Measurements from ENCODE around the gene DGKK. TPM values are rescaled to one million over a fixed set of nuclear protein-coding genes. Genes with fewer than 3 reads are reported as not detected.

The DGKK gene
- polyA plus RNA-seq, 1 donor (not counting 4 experiments of a cell fraction or from before 2014, with no cell fraction given), result not detected

- no peak overlapping the region for H2AFZ ChIP-seq (ENCODE audit: control insufficient read depth, low read length)
- H3K79me2 ChIP-seq (ENCODE audit: control insufficient read depth, insufficient read depth, low read length), result no peaks in the 10 kb centered on the region
- FAIRE-seq (no peak), DNase-seq (ENCODE audit: low read depth, low spot score) (no peak)
- no peaks in the 10 kb centered on the region for H4K20me1 ChIP-seq (ENCODE audit: control insufficient read depth, extremely low read depth, insufficient read depth, low read length)
- no peaks in the 10 kb centered on the region for H3K9me3 ChIP-seq (ENCODE audit: control insufficient read depth, low read depth, low read length)
- no peak for TF ChIP-seq EZH2 (IDR thresholded peaks at IDR 0.05; ENCODE audit: low read length)
- no peak for TF ChIP-seq CTCF (optimal IDR thresholded peaks at IDR 0.05 in 1 of 3, IDR thresholded peaks at IDR 0.05 in 1 of 3, conservative IDR thresholded peaks at IDR 0.05 in 1 of 3; ENCODE audit: extremely low read depth in 1 of 3, insufficient read depth in 2 of 3, low read length in 3 of 3)
- H3K27me3 ChIP-seq (ENCODE audit: control insufficient read depth, extremely low read depth, insufficient read depth, low read length), result no peaks in the 10 kb centered on the region
- H3K9ac ChIP-seq (ENCODE audit: control insufficient read depth, extremely low read depth, insufficient read depth, low read length), result no peak overlapping the region
- dilution Hi-C loops (cut with MboI; ENCODE audit: extremely low pct_ligation_motif_present, low sequenced_read_pairs), result no loop called here
- H3K36me3 ChIP-seq (ENCODE audit: control insufficient read depth in 2 of 2, extremely low read depth in 1 of 2, insufficient read depth in 2 of 2, low read length in 2 of 2), result no peaks in the 10 kb centered on the region
- H3K4me3 ChIP-seq (ENCODE audit: control insufficient read depth in 2 of 3, extremely low read depth in 1 of 3, insufficient read depth in 2 of 3, low read depth in 1 of 3, low read length in 3 of 3), result no peak overlapping the region
- H3K27ac ChIP-seq (ENCODE audit: control insufficient read depth, insufficient read depth, low read length), result no peak overlapping the region
- no peak overlapping the region for H3K4me2 ChIP-seq (ENCODE audit: control insufficient read depth, extremely low read depth, insufficient read depth, low read depth, low read length)
- no peaks in the 10 kb centered on the region for H3K4me1 ChIP-seq (ENCODE audit: control insufficient read depth, extremely low read depth, insufficient read depth, low read length)
- no peaks in the 10 kb centered on the region for H3K9me1 ChIP-seq (ENCODE audit: control insufficient read depth, extremely low read depth, insufficient read depth, low read length)
Measured at GRCh38 chrX:50484662-50485061, 14.0 kb upstream of the DGKK start.

GRCh38 chrX:50483283-50483682, 12.7 kb upstream of the DGKK start:
- Histone ChIP-seq H3K27ac (ENCODE audit: control insufficient read depth, insufficient read depth, low read length) (no peak overlapping the region), H3K4me2 (ENCODE audit: control insufficient read depth, extremely low read depth, insufficient read depth, low read depth, low read length) (no peak overlapping the region), H4K20me1 (ENCODE audit: control insufficient read depth, extremely low read depth, insufficient read depth, low read length) (no peaks in the 10 kb centered on the region), H3K9ac (ENCODE audit: control insufficient read depth, extremely low read depth, insufficient read depth, low read length) (no peak overlapping the region), H3K4me1 (ENCODE audit: control insufficient read depth, extremely low read depth, insufficient read depth, low read length) (no peaks in the 10 kb centered on the region), H3K4me3 (ENCODE audit: control insufficient read depth in 2 of 3, extremely low read depth in 1 of 3, insufficient read depth in 2 of 3, low read depth in 1 of 3, low read length in 3 of 3) (no peak overlapping the region), H3K79me2 (ENCODE audit: control insufficient read depth, insufficient read depth, low read length) (no peaks in the 10 kb centered on the region), H3K36me3 (ENCODE audit: control insufficient read depth in 2 of 2, extremely low read depth in 1 of 2, insufficient read depth in 2 of 2, low read length in 2 of 2) (no peaks in the 10 kb centered on the region), H3K9me1 (ENCODE audit: control insufficient read depth, extremely low read depth, insufficient read depth, low read length) (no peaks in the 10 kb centered on the region), H3K9me3 (ENCODE audit: control insufficient read depth, low read depth, low read length) (no peaks in the 10 kb centered on the region), H2AFZ (ENCODE audit: control insufficient read depth, low read length) (no peak overlapping the region), H3K27me3 (ENCODE audit: control insufficient read depth, extremely low read depth, insufficient read depth, low read length) (no peaks in the 10 kb centered on the region)
- TF ChIP-seq EZH2 (IDR thresholded peaks at IDR 0.05; ENCODE audit: low read length), result no peak
- no peak for TF ChIP-seq CTCF (optimal IDR thresholded peaks at IDR 0.05 in 1 of 3, IDR thresholded peaks at IDR 0.05 in 1 of 3, conservative IDR thresholded peaks at IDR 0.05 in 1 of 3; ENCODE audit: extremely low read depth in 1 of 3, insufficient read depth in 2 of 3, low read length in 3 of 3)
- FAIRE-seq (no peak), DNase-seq (ENCODE audit: low read depth, low spot score) (no peak)
- dilution Hi-C loops (cut with MboI; ENCODE audit: extremely low pct_ligation_motif_present, low sequenced_read_pairs), result no loop called here
